ENCODE data around the gene CHST13. TPM values are rescaled to one million over a fixed set of nuclear protein-coding genes. Genes with fewer than 3 reads are reported as not detected.

CHST13 gene
- total and polyA plus RNA-seq, 2 of the 4 experiments (the other 2 are of a cell fraction) = not detected

DNA sequence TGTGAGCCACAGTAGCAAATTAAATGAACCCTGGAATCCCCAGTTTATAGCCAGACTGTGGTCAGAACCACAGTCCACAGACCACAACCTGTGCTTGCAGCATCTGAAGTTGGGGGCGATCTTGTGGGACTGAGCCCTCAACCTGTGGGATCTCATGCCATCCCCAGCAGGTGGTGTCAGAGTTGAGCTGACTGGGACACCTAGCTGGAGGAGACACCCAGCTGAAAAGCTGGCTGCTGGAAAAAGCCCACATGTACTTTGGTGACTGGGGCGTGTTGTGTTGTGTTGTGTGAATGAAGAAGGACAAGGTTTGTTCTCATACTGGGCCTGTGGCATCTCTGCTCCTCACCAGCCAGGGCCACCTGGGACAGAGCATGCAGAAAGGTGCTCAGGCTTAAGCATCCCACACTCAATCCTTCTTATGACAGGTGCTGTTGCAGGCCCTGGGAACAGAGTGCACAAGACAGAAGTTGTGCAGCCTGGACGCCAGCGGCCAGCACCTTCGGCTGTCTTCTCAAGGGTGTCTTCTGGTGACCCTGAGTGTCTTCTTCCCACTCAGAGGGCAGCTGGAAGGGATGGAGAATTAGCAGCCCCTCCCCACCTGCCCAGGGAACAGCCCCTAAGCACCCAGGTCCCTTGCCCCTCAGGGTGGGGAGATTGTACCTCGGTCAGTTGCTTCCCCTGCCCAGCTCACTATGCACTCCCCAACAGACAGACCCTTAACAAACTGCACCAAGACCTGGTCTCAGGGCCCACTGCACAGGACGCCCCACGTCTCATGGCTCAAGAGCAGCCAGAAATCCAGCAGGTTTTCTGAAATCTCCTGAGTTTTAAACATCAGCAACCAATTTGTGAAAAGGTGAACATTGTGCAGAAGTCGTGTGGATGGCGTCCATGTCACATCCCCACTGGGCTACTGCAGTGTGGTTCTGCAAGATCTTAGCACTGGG lies 4.2 kb upstream of the CHST13 start:
- BruUV-seq (replicated peaks) = no TSS peak
- no peak overlapping the region for H4K91ac ChIP-seq (ENCODE audit: insufficient read depth, low read depth, low read length)
- no peaks in the 10 kb centered on the region for H3K36me3 ChIP-seq (ENCODE audit: control insufficient read depth, insufficient read depth, low read length)
- H3K9ac ChIP-seq (ENCODE audit: low read depth, low read length) = no peak overlapping the region
- no peak overlapping the region for H3K27ac ChIP-seq (ENCODE audit: insufficient read depth, low read length)
- H2BK20ac ChIP-seq (ENCODE audit: low read depth, low read length) = no peak overlapping the region
- no peak overlapping the region for H2AFZ ChIP-seq (replicated peaks; ENCODE audit: low read length, poor library complexity)
- no peaks in the 10 kb centered on the region for H3K9me3 ChIP-seq (ENCODE audit: control insufficient read depth, insufficient read depth, low read length)
- H4K5ac ChIP-seq (ENCODE audit: low read depth, low read length) = no peak overlapping the region
- H3K4ac ChIP-seq (ENCODE audit: low read depth, low read length) = no peak overlapping the region
- H3K4me2 ChIP-seq (ENCODE audit: low read depth, low read length) = no peak overlapping the region
- ATAC-seq (ENCODE audit: low read depth) = no peak
- no peak overlapping the region for H2BK15ac ChIP-seq (ENCODE audit: low read depth, low read length)
- H4K20me1 ChIP-seq (ENCODE audit: insufficient read depth, low read length) = no peaks in the 10 kb centered on the region
- POLR2A ChIA-PET (ENCODE audit: unreplicated experiment) = no interaction called here
- no peak for DNase-seq
- H2BK5ac ChIP-seq (ENCODE audit: low read depth, low read length, poor library complexity, severe bottlenecking) = no peak overlapping the region
- no peak overlapping the region for H3K23ac ChIP-seq (ENCODE audit: low read depth, low read length)
- TF ChIP-seq MXI1 (IDR thresholded peaks at IDR 0.05; ENCODE audit: borderline replicate concordance, low read depth, low read length) (no peak), NFE2L2 (IDR thresholded peaks at IDR 0.05; ENCODE audit: low read depth, low read length) (no peak), SMC3 (IDR thresholded peaks at IDR 0.05; ENCODE audit: low read depth, low read length) (no peak), MAZ (IDR thresholded peaks at IDR 0.05; ENCODE audit: borderline replicate concordance, low read depth, low read length) (no peak), RAD21 (IDR thresholded peaks at IDR 0.05; ENCODE audit: low read length) (no peak), FOS (IDR thresholded peaks at IDR 0.05; ENCODE audit: low read depth, low read length) (no peak), MAFK (IDR thresholded peaks at IDR 0.05; ENCODE audit: low read depth, low read length) (no peak), CHD1 (IDR thresholded peaks at IDR 0.05; ENCODE audit: low read depth, low read length) (no peak), CEBPB (IDR thresholded peaks at IDR 0.05; ENCODE audit: low read depth, low read length) (no peak), BHLHE40 (IDR thresholded peaks at IDR 0.05; ENCODE audit: low read depth, low read length) (no peak), RCOR1 (IDR thresholded peaks at IDR 0.05; ENCODE audit: insufficient replicate concordance, low read length) (no peak)
- TF ChIP-seq, protein P1, sequence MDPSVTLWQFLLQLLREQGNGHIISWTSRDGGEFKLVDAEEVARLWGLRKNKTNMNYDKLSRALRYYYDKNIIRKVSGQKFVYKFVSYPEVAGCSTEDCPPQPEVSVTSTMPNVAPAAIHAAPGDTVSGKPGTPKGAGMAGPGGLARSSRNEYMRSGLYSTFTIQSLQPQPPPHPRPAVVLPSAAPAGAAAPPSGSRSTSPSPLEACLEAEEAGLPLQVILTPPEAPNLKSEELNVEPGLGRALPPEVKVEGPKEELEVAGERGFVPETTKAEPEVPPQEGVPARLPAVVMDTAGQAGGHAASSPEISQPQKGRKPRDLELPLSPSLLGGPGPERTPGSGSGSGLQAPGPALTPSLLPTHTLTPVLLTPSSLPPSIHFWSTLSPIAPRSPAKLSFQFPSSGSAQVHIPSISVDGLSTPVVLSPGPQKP (IDR thresholded peaks at IDR 0.05; ENCODE audit: borderline replicate concordance, low read depth, low read length) = no peak
- TF ChIP-seq, protein P2, sequence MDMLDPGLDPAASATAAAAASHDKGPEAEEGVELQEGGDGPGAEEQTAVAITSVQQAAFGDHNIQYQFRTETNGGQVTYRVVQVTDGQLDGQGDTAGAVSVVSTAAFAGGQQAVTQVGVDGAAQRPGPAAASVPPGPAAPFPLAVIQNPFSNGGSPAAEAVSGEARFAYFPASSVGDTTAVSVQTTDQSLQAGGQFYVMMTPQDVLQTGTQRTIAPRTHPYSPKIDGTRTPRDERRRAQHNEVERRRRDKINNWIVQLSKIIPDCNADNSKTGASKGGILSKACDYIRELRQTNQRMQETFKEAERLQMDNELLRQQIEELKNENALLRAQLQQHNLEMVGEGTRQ (IDR thresholded peaks at IDR 0.05; ENCODE audit: low read depth, low read length) = no peak
- no peak overlapping the region for H3K18ac ChIP-seq (ENCODE audit: low read depth, low read length)
- H2AK9ac ChIP-seq (replicated peaks; ENCODE audit: low read depth, low read length, poor library complexity) = no peak overlapping the region
- H3K14ac ChIP-seq (replicated peaks; ENCODE audit: low read depth, low read length) = no peak overlapping the region
- no peak overlapping the region for H3K4me3 ChIP-seq (ENCODE audit: insufficient read depth, low read depth, low read length)
- H3K56ac ChIP-seq (ENCODE audit: extremely low read depth, insufficient read depth, low read length) = no peak overlapping the region
- dilution Hi-C loops (cut with HindIII; ENCODE audit: low sequenced_read_pairs, unreplicated experiment) (no loop called here), intact Hi-C loops (cut with micrococcal nuclease) (loop anchor here (5.0 kb wide), 3 partner anchors 233 to 463 kb away; partner anchors contain the start of gene PLXNA1), in situ Hi-C loops (cut with MboI; ENCODE audit: low sequenced_read_pairs) (loop anchor here (10.0 kb wide), 1 partner anchor 935 kb away; no protein-coding TSS in a partner anchor)
- no peak overlapping the region for H2BK120ac ChIP-seq (ENCODE audit: low read depth, low read length)
- H3K9me1 ChIP-seq (ENCODE audit: insufficient read depth, low read length) = no peaks in the 10 kb centered on the region; the same call in 1 of the 2 replicates
- no peak overlapping the region for H2AK5ac ChIP-seq (ENCODE audit: low read depth, low read length)
- peaks cover 37% of the 10 kb centered on the region for H3K27me3 ChIP-seq (ENCODE audit: control insufficient read depth, insufficient read depth, low read length)
- CTCF ChIA-PET = no interaction called here
- H4K8ac ChIP-seq (ENCODE audit: low read depth in 2 of 2, low read length in 2 of 2) = no peak overlapping the region
- no peaks in the 10 kb centered on the region; the same call in 1 of the 2 replicates for H3K4me1 ChIP-seq (ENCODE audit: control insufficient read depth, insufficient read depth, low read length)
- no peaks in the 10 kb centered on the region for H3K79me1 ChIP-seq (ENCODE audit: low read depth in 1 of 2, low read length in 2 of 2)
- 60% methylated on average over 1 of the region's 10 CpGs; no CpG with 5 or more reads in 1 of the 2 experiments for WGBS, 2 experiments (ENCODE audit: extremely low coverage in 2 of 2, insufficient read length in 1 of 2)
